MG63 (cell line): ENCODE measurements around the gene TRIM27. TPM values are rescaled to one million over a fixed set of nuclear protein-coding genes. Genes with fewer than 3 reads are reported as not detected.
"Not testable (repeated sequence)": the region's sequence is repeated elsewhere in the genome, so short reads cannot be mapped to it uniquely, and the experiment has no call there.

Experiments
- DNase-seq: peaks from one replicate; pipeline ENCODE4 v3.0.0-alpha.2; 2020
- H3K27me3 ChIP-seq: fragments of 250-450 bp; sonication (Bioruptor Pico); 2 replicates; pipeline ENCODE4 v1.5.1; 2020; ENCODE audit warnings: mild to moderate bottlenecking, moderate library complexity
- H3K36me3 ChIP-seq: fragments of 250-450 bp; sonication (Bioruptor Pico); 2 replicates; pipeline ENCODE4 v1.5.1; 2020; ENCODE audit warnings: mild to moderate bottlenecking, moderate library complexity
- H3K4me3 ChIP-seq: fragments of 250-450 bp; sonication (Bioruptor Pico); 2 replicates; pipeline ENCODE4 v1.5.1; 2020; ENCODE audit warnings: mild to moderate bottlenecking, moderate library complexity
- H3K9me3 ChIP-seq: fragments of 250-450 bp; sonication (Bioruptor Pico); 2 replicates; pipeline ENCODE4 v1.5.1; 2020; ENCODE audit warnings: mild to moderate bottlenecking, moderate library complexity
- total RNA-seq: library from RNA; depleted of rRNA; stranded (reverse); fragments of >200 nt; shearing (Covaris generic); gene quantifications from 2 replicates; pipeline ENCODE4 v1.2.3, GENCODE V29; 2014; ENCODE audit warnings: low replicate concordance

Gene TRIM27
- total RNA-seq, 1 experiment from 2014 or later, result 46.5 TPM

- DNase-seq, result no peak
- H3K36me3 ChIP-seq, result no peaks in the 10 kb centered on the region
- H3K9me3 ChIP-seq, result no peaks in the 10 kb centered on the region
- no peaks in the 10 kb centered on the region for H3K27me3 ChIP-seq
- no peak overlapping the region for H3K4me3 ChIP-seq
Measured at GRCh38 chr6:28947067-28947765, 23.4 kb upstream of the TRIM27 start.

GRCh38 chr6:28945349-28945748 lies 21.6 kb upstream of the TRIM27 start:
- no peaks in the 10 kb centered on the region for H3K27me3 ChIP-seq
- H3K9me3 ChIP-seq, result no peaks in the 10 kb centered on the region
- no peaks in the 10 kb centered on the region for H3K36me3 ChIP-seq
- DNase-seq, result no peak
- no peak overlapping the region for H3K4me3 ChIP-seq

- Histone ChIP-seq H3K4me3 (peak overlapping the region; percentile 63), H3K27me3 (no peaks in the 10 kb centered on the region), H3K36me3 (no peaks in the 10 kb centered on the region), H3K9me3 (no peaks in the 10 kb centered on the region)
- peak; percentile 42 for DNase-seq
Measured at GRCh38 chr6:28944412-28944865, 20.7 kb upstream of the TRIM27 start.

- H3K27me3 ChIP-seq, result no peaks in the 10 kb centered on the region
- H3K9me3 ChIP-seq, result no peaks in the 10 kb centered on the region
- no peaks in the 10 kb centered on the region for H3K36me3 ChIP-seq
- peak overlapping the region; percentile 63 for H3K4me3 ChIP-seq
- peak; percentile 58 for DNase-seq
Measured at GRCh38 chr6:28943557-28944411, 20.0 kb upstream of the TRIM27 start.

GRCh38 chr6:28943223-28943556 lies 19.4 kb upstream of the TRIM27 start:
- no peak for DNase-seq
- H3K27me3 ChIP-seq, result no peaks in the 10 kb centered on the region
- H3K4me3 ChIP-seq, result peak overlapping the region; percentile 63
- no peaks in the 10 kb centered on the region for H3K9me3 ChIP-seq
- H3K36me3 ChIP-seq, result no peaks in the 10 kb centered on the region

- H3K27me3 ChIP-seq, result no peaks in the 10 kb centered on the region
- no peaks in the 10 kb centered on the region for H3K9me3 ChIP-seq
- H3K4me3 ChIP-seq, result peak overlapping the region; percentile 85
- DNase-seq, result peak; percentile 28
- no peaks in the 10 kb centered on the region for H3K36me3 ChIP-seq
Measured at GRCh38 chr6:28941684-28942448, 18.1 kb upstream of the TRIM27 start.

- no peaks in the 10 kb centered on the region for H3K36me3 ChIP-seq
- no peaks in the 10 kb centered on the region for H3K9me3 ChIP-seq
- peak overlapping the region; percentile 85 for H3K4me3 ChIP-seq
- no peaks in the 10 kb centered on the region for H3K27me3 ChIP-seq
- DNase-seq, result peak; percentile 45
Measured at GRCh38 chr6:28940858-28941683, 17.3 kb upstream of the TRIM27 start.

DNA sequence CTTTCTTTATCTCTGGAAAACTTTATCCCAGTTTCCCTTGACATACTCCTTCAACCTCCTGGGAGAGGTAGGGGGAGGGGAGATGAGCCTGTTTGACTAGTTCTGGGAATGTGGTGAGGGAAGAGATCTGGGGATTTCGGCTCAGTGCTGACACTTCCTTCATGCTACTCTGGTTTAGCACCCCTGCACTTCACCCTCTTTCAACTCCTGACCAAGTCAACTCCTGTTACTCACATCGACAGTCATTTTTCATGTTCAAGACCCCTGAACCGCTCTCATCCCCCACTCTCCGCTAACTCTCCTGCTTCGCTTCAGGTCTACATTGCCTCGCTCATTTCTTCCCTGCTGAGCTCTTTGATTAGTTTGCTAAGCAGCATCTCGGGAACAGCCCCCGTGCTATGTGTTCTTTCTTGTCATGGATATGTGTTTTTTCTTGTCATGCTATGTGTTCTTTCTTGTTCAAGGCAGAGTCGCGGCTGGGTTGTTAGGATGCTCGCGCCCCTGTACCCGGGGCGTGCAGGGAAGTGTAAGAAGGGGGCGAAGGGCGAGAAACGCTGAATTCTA lies 16.6 kb upstream of the TRIM27 start:
- Histone ChIP-seq H3K9me3 (no peaks in the 10 kb centered on the region), H3K27me3 (no peaks in the 10 kb centered on the region), H3K36me3 (no peaks in the 10 kb centered on the region), H3K4me3 (peak overlapping the region; percentile 85)
- peak; percentile 26 for DNase-seq

GRCh38 chr6:28933069-28933468 lies 9.3 kb upstream of the TRIM27 start:
- Histone ChIP-seq H3K36me3 (no peaks in the 10 kb centered on the region), H3K4me3 (no peak overlapping the region), H3K9me3 (no peaks in the 10 kb centered on the region), H3K27me3 (no peaks in the 10 kb centered on the region)
- DNase-seq, result no peak

- Histone ChIP-seq H3K36me3 (no peaks in the 10 kb centered on the region), H3K9me3 (no peaks in the 10 kb centered on the region), H3K27me3 (no peaks in the 10 kb centered on the region), H3K4me3 (no peak overlapping the region)
- no peak for DNase-seq
Measured at GRCh38 chr6:28929887-28930620, 6.3 kb upstream of the TRIM27 start.

DNA sequence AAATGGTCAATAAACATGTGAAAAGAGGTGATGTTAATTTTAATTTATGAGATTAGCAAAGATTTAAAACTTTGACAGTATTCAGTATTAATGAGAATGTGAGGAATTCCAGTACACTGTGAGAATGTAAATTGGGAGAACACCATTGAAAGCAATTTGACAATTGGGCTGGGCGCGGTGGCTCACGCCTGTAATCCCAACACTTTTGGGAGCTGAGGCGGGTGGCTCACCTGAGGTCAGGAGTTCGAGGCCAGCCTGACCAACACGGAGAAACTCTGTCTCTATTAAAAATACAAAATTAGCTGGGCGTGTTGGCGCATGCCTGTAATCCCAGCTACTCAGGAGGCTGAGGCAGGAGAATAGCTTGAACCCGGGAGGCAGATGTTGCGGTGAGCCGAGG lies 5.6 kb upstream of the TRIM27 start:
- not testable (repeated sequence) for H3K27me3 ChIP-seq, H3K9me3 ChIP-seq, H3K4me3 ChIP-seq, H3K36me3 ChIP-seq, DNase-seq

DNA sequence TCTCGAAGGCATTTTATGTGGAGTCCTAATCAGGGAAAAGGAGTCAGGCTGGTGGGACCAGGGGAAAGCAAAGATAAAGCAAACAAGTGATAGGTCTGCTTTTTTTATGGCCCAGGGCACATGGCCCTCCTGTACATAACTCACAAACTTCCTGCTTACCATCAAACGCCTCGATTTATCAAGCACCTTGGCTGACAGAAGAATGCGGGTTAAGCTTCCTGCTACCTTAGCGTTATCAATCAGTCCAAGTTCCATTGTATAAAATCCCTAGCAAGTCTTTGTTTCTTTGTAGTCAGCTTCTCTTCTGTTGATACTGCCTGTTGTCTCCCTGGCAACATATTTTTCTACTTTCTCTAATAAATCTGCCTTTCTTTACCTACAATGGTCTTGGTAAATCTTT lies 4.1 kb upstream of the TRIM27 start:
- no peak for DNase-seq
- H3K9me3 ChIP-seq, result no peaks in the 10 kb centered on the region
- no peak overlapping the region for H3K4me3 ChIP-seq
- no peaks in the 10 kb centered on the region for H3K36me3 ChIP-seq
- no peaks in the 10 kb centered on the region for H3K27me3 ChIP-seq

GRCh38 chr6:28922821-28923317 lies 916 bp downstream of the TRIM27 start:
- DNase-seq, result peak; percentile 41
- H3K9me3 ChIP-seq, result no peaks in the 10 kb centered on the region
- H3K27me3 ChIP-seq, result no peaks in the 10 kb centered on the region
- H3K36me3 ChIP-seq, result peaks cover 41% of the 10 kb centered on the region
- H3K4me3 ChIP-seq, result peak overlapping the region; percentile 83

DNA sequence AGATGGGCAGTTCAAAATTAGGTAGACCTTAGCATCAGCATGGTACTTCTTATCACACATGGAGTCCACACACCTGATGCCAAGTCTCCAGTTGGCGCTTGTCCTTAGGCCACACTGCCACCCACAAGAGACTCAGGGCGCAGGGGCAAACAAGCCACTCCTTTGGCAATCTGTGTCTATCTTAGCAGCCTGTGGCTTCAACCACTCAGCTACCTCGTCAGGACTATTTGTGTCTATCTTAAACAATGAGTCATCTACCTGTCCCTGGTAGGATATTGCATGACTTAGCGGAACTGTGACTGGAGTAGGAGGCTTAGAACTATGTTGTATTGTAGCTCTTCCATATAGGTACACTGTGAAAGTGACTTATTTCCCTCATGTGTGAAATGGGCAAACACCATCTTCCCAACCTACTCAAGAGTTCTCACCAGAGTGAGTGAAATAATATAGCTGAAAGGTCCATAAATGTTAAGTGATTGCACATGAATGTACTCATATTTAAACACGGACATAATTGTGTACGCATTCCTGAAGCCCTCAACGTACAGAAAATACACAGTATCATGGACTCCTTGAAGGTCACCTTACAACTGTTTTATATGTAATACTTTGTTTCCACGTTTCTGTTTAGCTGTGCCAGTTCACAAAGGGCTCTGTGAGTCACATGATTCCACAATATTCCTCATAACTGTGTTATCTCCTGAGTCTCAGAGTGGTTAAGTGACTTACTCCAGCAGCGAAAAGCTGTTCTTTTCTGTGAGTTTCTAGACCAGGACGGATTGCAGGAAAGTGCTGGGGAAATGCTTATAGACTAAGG lies 1.6 kb downstream of the TRIM27 start:
- peaks cover 41% of the 10 kb centered on the region for H3K36me3 ChIP-seq
- DNase-seq, result no peak
- no peaks in the 10 kb centered on the region for H3K9me3 ChIP-seq
- H3K27me3 ChIP-seq, result no peaks in the 10 kb centered on the region
- peak overlapping the region; percentile 83 for H3K4me3 ChIP-seq

- H3K9me3 ChIP-seq, result no peaks in the 10 kb centered on the region
- peaks cover 44% of the 10 kb centered on the region for H3K36me3 ChIP-seq
- H3K4me3 ChIP-seq, result no peak overlapping the region
- no peak for DNase-seq
- H3K27me3 ChIP-seq, result no peaks in the 10 kb centered on the region
Measured at GRCh38 chr6:28920281-28920680, 3.5 kb downstream of the TRIM27 start.
